NCI-H1092 (cell line): ENCODE measurements around the gene SLC6A12.
A peak's percentile ranks its signal among the peaks of the same experiment; 100 is the strongest.
"Not testable (repeated sequence)": the region's sequence is repeated elsewhere in the genome, so short reads cannot be mapped to it uniquely, and the experiment has no call there.

Experiments
- DNase-seq: peaks from one replicate; lab custom pipeline; 2025; lab: John Stamatoyannopoulos, UW

SLC6A12 gene

GRCh38 chr12:217029-217428, 3.1 kb upstream of the SLC6A12 start:
- not testable (repeated sequence) for DNase-seq

DNA sequence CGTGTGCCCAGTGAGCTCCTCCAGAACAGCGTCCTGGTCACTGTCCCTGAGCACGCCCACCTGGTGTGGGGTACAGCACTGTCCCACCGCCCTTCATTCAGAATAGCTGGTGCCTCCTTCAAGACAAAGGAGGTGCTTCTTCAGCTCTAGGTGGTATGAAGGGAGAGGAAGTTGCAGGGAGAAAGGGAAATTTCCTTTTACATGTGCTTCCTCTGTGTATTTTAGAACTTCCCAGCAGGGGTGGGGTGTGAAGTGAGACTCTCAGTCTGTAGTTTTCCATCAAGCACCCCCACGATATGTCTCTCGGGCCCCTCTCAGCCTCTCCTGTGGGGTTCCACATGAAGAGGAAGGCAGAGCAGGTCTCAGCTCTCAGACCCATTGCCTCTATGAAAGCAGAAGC, 1.2 kb upstream of the SLC6A12 start:
- DNase-seq: no peak

DNA sequence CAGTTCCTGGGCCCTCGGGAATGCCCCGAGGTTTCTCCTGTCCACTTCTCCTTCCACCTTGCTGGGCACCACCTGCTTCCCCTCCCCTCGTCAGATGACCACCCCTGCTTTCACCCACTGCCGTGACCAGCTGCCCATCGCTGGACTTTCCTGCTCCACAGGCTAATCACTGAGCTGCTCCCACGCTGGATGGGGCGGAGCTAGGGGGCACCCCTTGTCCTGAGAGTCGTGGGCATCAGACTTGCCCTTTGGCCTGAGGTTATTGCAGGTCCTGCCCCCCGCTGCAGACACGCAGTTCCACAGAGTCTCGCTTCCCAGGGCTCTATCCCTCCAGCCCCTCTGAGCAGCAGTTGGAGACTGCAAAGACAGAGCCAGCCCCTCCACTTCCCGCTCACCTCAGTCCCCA, 427 bp downstream of the SLC6A12 start:
- no peak for DNase-seq

DNA sequence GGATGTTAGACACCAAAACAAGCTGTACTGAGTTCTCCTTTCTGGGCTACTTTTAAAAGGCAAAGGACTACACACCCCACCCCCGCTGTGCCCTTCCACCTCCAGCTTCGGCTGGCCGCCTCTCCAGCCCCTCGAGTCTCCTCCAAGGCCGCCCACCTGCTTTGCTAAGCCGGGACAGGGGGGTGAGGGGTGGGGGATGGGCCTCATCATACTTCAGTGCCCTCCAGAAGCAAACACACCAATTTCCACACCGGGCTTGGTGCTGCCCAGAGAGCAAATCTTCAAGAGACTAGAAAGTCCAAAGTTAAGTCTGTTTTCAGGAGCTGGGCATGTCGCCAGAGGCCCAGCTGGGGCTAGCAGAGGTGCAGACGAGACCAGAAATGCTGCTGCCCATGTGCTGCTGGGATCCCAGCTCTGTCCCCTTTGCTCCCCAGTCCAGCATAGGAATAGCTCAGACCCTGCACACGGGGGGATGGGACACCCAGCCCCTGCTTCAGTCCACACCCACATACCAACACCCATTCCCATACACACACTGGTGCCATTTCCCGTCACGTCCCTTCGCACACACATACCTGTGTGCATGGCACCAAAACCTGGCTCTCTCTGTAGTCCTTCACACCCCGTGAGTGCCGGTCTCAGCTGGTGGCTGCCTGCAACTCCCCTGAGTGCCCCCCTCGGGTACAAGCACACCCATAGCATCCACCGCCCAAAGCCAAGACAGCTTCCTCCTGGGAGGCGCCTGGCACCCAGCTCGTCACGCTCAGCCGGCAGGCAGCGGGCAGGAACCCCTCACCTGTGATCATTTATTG, 1.0 kb downstream of the SLC6A12 start:
- DNase-seq: no peak

GRCh38 chr12:212415-212714, 1.6 kb downstream of the SLC6A12 start:
- DNase-seq: no peak

- no peak for DNase-seq
Observed at GRCh38 chr12:211639-212414, 2.1 kb downstream of the SLC6A12 start.

- no peak for DNase-seq
Observed at GRCh38 chr12:211142-211465, 2.9 kb downstream of the SLC6A12 start.

DNA sequence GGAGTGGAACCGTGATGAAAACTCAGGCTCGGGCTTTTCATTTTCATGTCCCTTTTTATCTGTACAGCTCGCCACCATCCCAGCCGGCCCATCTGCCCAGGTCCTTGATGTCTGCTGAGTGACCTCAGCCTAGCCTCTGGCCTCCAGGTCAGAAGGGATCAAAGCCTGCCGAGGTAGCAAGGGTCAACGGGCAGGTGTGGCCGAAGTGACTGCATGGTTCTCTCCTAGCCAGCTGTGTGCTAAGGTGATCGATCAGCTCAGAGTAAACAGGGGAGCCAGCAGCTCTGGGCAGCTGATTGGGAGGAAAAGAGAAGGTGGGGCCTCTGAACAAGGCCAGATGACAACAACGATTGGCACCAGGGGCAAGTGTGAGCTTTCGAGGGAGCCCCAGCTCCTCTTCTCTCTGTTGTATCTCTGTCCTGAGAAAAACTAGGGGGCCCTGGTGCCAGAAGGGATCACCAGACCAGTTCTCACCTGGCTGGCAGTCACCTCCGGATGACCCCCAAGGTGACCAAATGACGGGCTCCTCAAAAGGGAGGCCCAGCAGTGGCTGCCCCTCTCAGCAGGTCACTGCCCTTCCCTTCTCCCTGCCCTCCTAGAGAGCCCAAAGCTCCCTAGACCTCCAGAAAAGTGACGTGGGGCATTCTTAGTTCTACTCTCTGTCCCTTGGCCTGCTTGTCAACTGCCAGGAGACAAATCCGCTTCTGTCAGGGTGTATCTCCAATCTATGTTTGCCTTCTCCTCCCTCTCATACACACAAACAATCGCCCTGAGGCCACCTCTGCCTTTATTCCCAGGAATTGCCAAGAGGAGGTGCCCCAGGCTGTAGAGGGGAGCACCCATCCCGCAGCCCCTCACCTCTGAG, 3.4 kb downstream of the SLC6A12 start:
- DNase-seq: no peak

- no peak for DNase-seq
Observed at GRCh38 chr12:209851-210250, 4.1 kb downstream of the SLC6A12 start.

DNA sequence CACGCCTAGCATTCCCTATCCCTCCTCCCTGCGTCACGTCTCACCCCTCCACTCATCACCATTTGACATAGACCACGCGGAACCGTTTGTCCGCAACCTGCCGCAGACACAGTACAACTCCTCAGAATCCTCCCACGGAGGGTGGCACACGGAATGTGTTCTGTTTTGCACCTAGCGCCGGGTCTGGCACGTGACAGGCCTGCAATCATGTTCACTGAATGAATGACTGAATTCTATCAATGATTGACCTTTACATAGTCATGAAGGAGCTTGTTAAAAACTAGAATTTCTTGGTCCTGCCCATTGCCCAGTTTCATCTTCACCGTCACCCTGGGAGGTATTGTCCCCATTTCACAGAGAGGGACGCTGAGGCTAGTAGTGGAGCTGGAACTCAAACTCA, 4.7 kb downstream of the SLC6A12 start:
- DNase-seq: no peak

DNA sequence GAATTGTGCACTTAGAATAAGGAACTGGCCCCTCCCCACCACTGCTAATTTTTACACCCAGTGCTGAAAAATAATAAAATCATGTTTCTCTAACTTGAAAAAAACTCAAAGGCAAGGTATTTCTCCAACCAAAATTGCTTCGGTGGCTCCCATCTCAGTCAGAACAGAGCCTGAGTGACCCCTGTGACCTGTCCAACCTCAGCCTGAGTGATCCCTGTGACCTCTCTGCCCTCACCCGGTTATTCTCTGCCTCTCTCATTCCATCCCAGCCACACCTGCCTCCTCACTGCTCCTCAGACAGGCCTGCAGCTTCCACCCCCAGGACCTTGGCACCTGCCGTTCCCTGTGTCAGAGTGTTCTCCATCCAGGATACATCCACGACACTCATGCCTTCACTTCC, 5.1 kb downstream of the SLC6A12 start:
- no peak for DNase-seq

- no peak for DNase-seq
Observed at GRCh38 chr12:207804-208203, 6.2 kb downstream of the SLC6A12 start.

GRCh38 chr12:206746-207440, 7.1 kb downstream of the SLC6A12 start:
- no peak for DNase-seq

GRCh38 chr12:205026-205425, 8.9 kb downstream of the SLC6A12 start:
- no peak for DNase-seq

DNA sequence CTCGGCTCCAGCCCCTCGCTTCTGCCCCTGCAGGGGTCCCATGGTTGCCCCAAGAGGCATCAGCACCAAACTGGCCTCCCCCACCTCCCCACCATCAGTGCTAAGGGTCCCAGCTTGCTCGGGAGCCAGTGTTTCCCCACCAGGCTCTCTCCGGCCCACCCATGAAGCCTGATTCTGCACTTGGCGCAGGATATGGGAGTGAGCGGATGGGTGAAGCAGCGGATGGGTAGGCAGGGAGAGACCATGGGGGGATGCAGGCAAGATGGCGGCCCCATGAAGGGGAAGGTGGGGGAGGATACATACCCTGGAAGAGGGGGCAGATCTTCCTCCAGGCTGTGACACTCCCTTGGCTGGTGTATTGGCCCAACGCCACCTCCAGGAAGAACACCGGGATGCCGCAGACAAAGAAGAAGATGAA, 9.7 kb downstream of the SLC6A12 start:
- DNase-seq: no peak

- DNase-seq: no peak
Observed at GRCh38 chr12:203462-204260, 10.3 kb downstream of the SLC6A12 start.

DNA sequence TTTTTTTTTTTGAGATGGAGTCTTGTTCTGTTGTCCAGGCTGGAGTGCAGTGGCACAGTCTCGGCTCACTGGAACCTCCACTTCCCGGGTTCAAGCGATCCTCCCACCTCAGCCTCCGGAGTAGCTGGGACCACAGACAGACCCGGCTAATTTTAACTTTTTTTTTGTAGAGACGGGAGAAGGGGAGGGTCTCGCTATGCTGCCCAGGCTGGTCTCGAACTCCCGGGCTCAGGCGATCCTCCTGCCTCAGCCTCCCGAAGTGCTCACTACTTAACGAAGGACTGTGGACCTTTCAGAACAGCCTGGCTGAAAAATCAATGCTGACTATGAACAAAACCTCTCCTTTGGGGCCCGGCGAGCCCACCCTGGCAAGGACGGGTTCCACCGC, 10.9 kb downstream of the SLC6A12 start:
- DNase-seq: no peak

DNA sequence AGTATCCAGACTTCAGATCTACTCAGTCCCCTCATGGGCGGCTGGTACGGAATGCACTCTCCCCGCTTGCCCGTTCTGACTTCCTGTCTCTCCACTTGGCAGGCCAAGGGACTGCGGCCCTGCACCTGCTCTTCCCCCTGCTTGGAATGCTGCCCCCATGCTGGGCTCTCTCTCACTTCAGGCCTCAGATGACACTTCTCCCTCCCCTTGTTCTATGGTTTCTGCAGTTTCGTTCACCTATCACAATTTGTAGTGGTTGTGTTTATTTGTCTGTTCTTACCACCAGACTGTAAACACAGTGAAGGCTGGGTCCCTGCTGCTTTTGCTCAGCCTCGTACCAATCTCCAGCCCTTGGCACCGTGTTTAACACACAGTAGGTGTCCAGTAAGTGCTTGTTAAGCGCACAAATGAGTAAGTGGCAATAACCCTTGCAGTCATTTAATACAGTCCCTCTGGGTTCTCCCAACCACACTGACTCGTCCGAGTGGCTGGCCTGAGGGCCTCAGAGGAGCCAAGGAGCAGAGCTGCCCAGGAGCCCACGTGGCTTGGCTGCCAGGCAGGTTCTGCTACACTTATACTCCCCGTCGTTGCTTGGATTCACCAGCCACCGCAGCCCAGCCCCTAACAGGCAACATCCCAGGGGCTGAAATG, 11.8 kb downstream of the SLC6A12 start:
- DNase-seq: peak; percentile 71

GRCh38 chr12:201361-201760, 12.6 kb downstream of the SLC6A12 start:
- no peak for DNase-seq

DNA sequence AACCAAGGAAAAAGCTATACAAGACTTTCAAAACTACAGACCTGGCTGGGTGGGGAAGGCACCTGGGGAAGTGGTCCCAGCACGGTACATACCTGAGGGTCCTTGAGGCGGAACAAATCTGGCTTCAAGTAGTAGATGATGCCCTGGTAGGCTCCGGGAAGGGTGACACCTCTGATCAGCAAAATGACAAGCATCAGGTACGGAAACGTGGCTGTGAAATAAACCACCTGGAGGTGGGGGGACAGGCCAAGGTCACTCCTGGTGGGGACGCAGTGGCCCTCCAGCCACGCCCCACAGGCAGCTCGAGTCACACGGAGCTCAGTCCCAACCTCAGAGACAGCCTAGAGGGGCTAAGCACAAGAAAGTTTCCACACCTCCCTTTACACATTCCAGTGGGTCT, 15.3 kb downstream of the SLC6A12 start:
- no peak for DNase-seq
